HepG2 (cell line): ENCODE measurements around the gene DMXL1. TPM values are rescaled to one million over a fixed set of nuclear protein-coding genes. Genes with fewer than 3 reads are reported as not detected.

Experiments
- ATAC-seq: fragments of 200-7000 bp; cut with Tn5 transposase; 3 replicates; pipeline ENCODE4 v1.9.1; 2020; ENCODE audit warnings: mild to moderate bottlenecking, moderate library complexity
- BruUV-seq: library from RNA; stranded (reverse); fragments of 400-500 nt; replicated peaks from 2 replicates; lab custom pipeline; 2021; lab: Mats Ljungman, UMichigan
- CTCF ChIA-PET: fragments of 300-600 bp; formaldehyde crosslinking; extraction: SDS; loops from one replicate; lab custom pipeline; 2021; ENCODE audit warnings: low total read pairs, inconsistent platforms, low intra/inter-chr PET ratio; lab: Yijun Ruan, JAX
- POLR2A ChIA-PET: fragments of 350-600 bp; sonication (Branson Sonifier 250); formaldehyde crosslinking; loops from one replicate; lab custom pipeline; 2020; ENCODE audit warnings: antibody characterized with exemption, inconsistent platforms; lab: Yijun Ruan, JAX
- DNase-seq: peaks from one replicate; pipeline ENCODE4 v3.0.0-alpha.2; 2015; ENCODE audit warnings: low spot score
- FAIRE-seq: peaks from 3 replicates; lab custom pipeline; 2011; peaks lifted over from hg19 to GRCh38; lab: Jason Lieb, UNC
- H2AFZ ChIP-seq: one replicate; pipeline ENCODE4 v1.6.1; 2011; ENCODE audit warnings: low read length, inconsistent platforms
- H3K27ac ChIP-seq: fragments of 300-600 bp; 3 replicates; pipeline ENCODE4 v1.8.0; 2011; ENCODE audit warnings: mixed run types, mild to moderate bottlenecking, mixed read lengths, low read length, inconsistent platforms; ENCODE audit not compliant: insufficient read depth; ENCODE audit errors: extremely low read length
- H3K27me3 ChIP-seq, 2 experiments: fragments of 200-600 bp in 1 of 2; 2 replicates in 1 of 2; 3 replicates in 1 of 2; pipeline versions ENCODE4 v1.6.0 to v1.8.0; 2011; ENCODE audit warnings: low read length in 2 of 2, mild to moderate bottlenecking in 2 of 2, moderate library complexity in 2 of 2, inconsistent platforms in 1 of 2; ENCODE audit not compliant: insufficient read depth in 2 of 2, control insufficient read depth in 1 of 2
- H3K36me3 ChIP-seq, 2 experiments: fragments of 200-600 bp in 1 of 2; replicated peaks in 1 of 2; 2 replicates in 1 of 2; 3 replicates in 1 of 2; pipeline versions ENCODE4 v1.5.1 to v1.8.0; 2011; ENCODE audit warnings: low read length in 2 of 2, inconsistent platforms in 1 of 2; ENCODE audit not compliant: insufficient read depth in 2 of 2, control insufficient read depth in 1 of 2
- H3K4me1 ChIP-seq: 2 replicates; pipeline ENCODE4 v1.5.1; 2012; ENCODE audit warnings: low read length, inconsistent platforms; ENCODE audit not compliant: insufficient read depth
- H3K4me2 ChIP-seq: 2 replicates; pipeline ENCODE4 v1.6.0; 2011; ENCODE audit warnings: low read depth, low read length, inconsistent platforms
- H3K4me3 ChIP-seq, 3 experiments: fragments of 200-600 bp in 1 of 3; sonication (generic), shearing (Covaris generic) in 1 of 3; replicated peaks in 1 of 3; 2 replicates each; pipeline ENCODE4 v1.5.1; 2011 to 2016; ENCODE audit warnings: low read length in 3 of 3, inconsistent platforms in 2 of 3, low read depth in 2 of 3, mild to moderate bottlenecking in 2 of 3, control low read depth in 1 of 3, mixed read lengths in 1 of 3; ENCODE audit not compliant: insufficient read depth in 1 of 3
- H3K79me2 ChIP-seq: one replicate; pipeline ENCODE4 v1.6.1; 2011; ENCODE audit warnings: low read length, inconsistent platforms; ENCODE audit not compliant: insufficient read depth
- H3K9ac ChIP-seq: 2 replicates; pipeline ENCODE4 v1.6.0; 2011; ENCODE audit warnings: mild to moderate bottlenecking, low read depth, low read length, inconsistent platforms; ENCODE audit not compliant: insufficient read depth
- H3K9me3 ChIP-seq: 2 replicates; pipeline ENCODE4 v1.5.1; 2012; ENCODE audit warnings: mild to moderate bottlenecking, low read length
- H4K20me1 ChIP-seq: 2 replicates; pipeline ENCODE4 v1.6.0; 2011; ENCODE audit warnings: inconsistent platforms, mild to moderate bottlenecking, low read length, moderate library complexity; ENCODE audit not compliant: insufficient read depth
- ARID2 ChIP-seq: sonication (generic); formaldehyde crosslinking; IDR thresholded peaks from 2 replicates; pipeline ENCODE4 v1.8.1; 2022; ENCODE audit warnings: mild to moderate bottlenecking, missing genetic modification reagents, borderline replicate concordance
- EZH2 ChIP-seq: conservative IDR thresholded peaks from 2 replicates; pipeline ENCODE4 v1.6.1; 2012; ENCODE audit warnings: mild to moderate bottlenecking, low read depth, low read length, moderate library complexity
- PAX8 ChIP-seq: sonication (generic); formaldehyde crosslinking; IDR thresholded peaks from 2 replicates; pipeline ENCODE4 v1.8.0; 2022; ENCODE audit warnings: mild to moderate bottlenecking, missing genetic modification reagents, borderline replicate concordance
- RNF2 ChIP-seq: fragments of 450-650 bp; conservative IDR thresholded peaks from 2 replicates; pipeline ENCODE4 v1.6.1; 2016; ENCODE audit warnings: low read depth
- SMC3 ChIP-seq: IDR thresholded peaks from 2 replicates; pipeline ENCODE4 v1.6.1; 2011; ENCODE audit warnings: low read length, improper control_type of control experiment
- ZNF205 ChIP-seq: IDR thresholded peaks from 2 replicates; pipeline ENCODE4 v1.6.1; 2018; ENCODE audit warnings: missing biosample characterization, missing genetic modification reagents
- ZNF232 ChIP-seq: sonication (generic); formaldehyde crosslinking; IDR thresholded peaks from 2 replicates; pipeline ENCODE4 v1.4.0; 2020; ENCODE audit warnings: missing genetic modification reagents, borderline replicate concordance
- ZNF839 ChIP-seq: sonication (generic); formaldehyde crosslinking; IDR thresholded peaks from 2 replicates; pipeline ENCODE4 v1.4.0; 2020; ENCODE audit warnings: missing genetic modification reagents, mild to moderate bottlenecking, borderline replicate concordance
- ZNF879 ChIP-seq: sonication (generic); formaldehyde crosslinking; IDR thresholded peaks from 2 replicates; pipeline ENCODE4 v1.8.1; 2023; ENCODE audit warnings: missing genetic modification reagents
- WGBS: methylation state at CpG from one replicate; pipeline ENCODE4 v1.1.6; 2017; ENCODE audit warnings: low lambda C conversion rate; 5-methylcytosine and 5-hydroxymethylcytosine counted together
- in situ Hi-C: cut with HindIII; loops from 2 replicates; pipeline ENCODE4 v1.10.0; 2017; ENCODE audit warnings: low pct_unique_long_range_greater_than_20kb; ENCODE audit not compliant: extremely low pct_ligation_motif_present
- intact Hi-C: fragments of 100-400 bp; cut with micrococcal nuclease; formaldehyde crosslinking; loops from one replicate; pipeline ENCODE4 v1.10.0; 2022; ENCODE audit not compliant: unreplicated experiment
- polyA plus RNA-seq, 8 experiments: library from polyadenylated mRNA; depleted of rRNA in 3 of 8; stranded (reverse) in 7 of 8; unstranded in 1 of 8; fragments of >200 nt; fragmentation: Illumina TruSeq in 4 of 8; extraction: Trizol in 4 of 8; gene quantifications; 2 replicates each; pipeline versions ENCODE4 v1.2.1 to v1.2.3, GENCODE V29; 2011 to 2016; ENCODE audit warnings: low read depth in 4 of 8, missing spikeins in 1 of 8, mixed read lengths in 1 of 8; ENCODE audit not compliant: insufficient read depth in 1 of 8
- total RNA-seq, 5 experiments: library from RNA; depleted of rRNA; stranded (reverse); fragments of >200 nt; fragmentation: Illumina TruSeq; extraction: Trizol; gene quantifications; 2 replicates each; pipeline ENCODE4 v1.2.3, GENCODE V29; 2016; ENCODE audit warnings: low read depth in 1 of 5
- TF ChIP-seq, protein P1 (sequence below): sonication (generic); formaldehyde crosslinking; IDR thresholded peaks from 2 replicates; pipeline ENCODE4 v1.4.0; 2020; ENCODE audit warnings: missing genetic modification reagents, borderline replicate concordance
- TF ChIP-seq, protein P2 (sequence below): sonication (generic); formaldehyde crosslinking; IDR thresholded peaks from 2 replicates; pipeline ENCODE4 v1.4.0; 2020; ENCODE audit warnings: missing genetic modification reagents, borderline replicate concordance
- TF ChIP-seq, protein P3 (sequence below): sonication (generic); formaldehyde crosslinking; IDR thresholded peaks from 2 replicates; pipeline ENCODE4 v1.5.1; 2020; ENCODE audit warnings: missing genetic modification reagents, mild to moderate bottlenecking, borderline replicate concordance

DMXL1 gene
- total and polyA plus RNA-seq, 2 of the 13 experiments (the other 11 are each of a cell fraction or from before 2014, with no cell fraction given), result 6.9 to 18.6 TPM

DNA sequence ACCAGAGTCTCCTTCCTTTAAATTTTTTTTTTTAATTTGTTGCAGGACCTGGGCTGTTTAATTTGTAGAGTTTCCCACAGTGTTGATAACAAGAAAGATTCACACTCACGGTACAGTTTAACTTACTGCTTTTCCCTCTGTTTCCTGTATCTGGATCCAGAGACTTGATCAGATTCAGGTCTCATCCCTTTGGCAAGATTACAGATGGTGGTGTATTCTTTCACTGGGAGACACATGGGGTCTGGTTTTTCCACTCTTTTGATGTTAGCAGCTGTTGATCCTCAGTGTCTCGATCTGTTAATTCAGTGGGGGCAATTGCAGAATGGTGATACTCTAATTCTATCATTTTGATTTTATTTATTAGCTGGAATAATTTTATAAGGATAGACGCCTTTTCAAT lies 209.5 kb downstream of the DMXL1 start:
- FAIRE-seq, result no peak
- H3K4me2 ChIP-seq, result no peak overlapping the region
- ATAC-seq, result no peak
- H3K4me1 ChIP-seq, result 0 out of 2 replicates have a peak, but pooled peaks cover 6% of the 10 kb centered on the region
- intact Hi-C loops, result no loop called here
- H3K9me3 ChIP-seq, result no peaks in the 10 kb centered on the region
- H3K9ac ChIP-seq, result no peak overlapping the region
- no peak overlapping the region for H2AFZ ChIP-seq
- 94% methylated on average over 3 of the region's 3 CpGs for WGBS
- no peak for DNase-seq
- no peaks in the 10 kb centered on the region; a peak in 1 of 5 replicates for H3K36me3 ChIP-seq
- POLR2A ChIA-PET, result interaction anchor here (1.8 kb wide), 1 partner anchor 12 kb away, joined by 7 read pairs; no protein-coding TSS in a partner anchor
- no peaks in the 10 kb centered on the region for H4K20me1 ChIP-seq
- no peaks in the 10 kb centered on the region for H3K79me2 ChIP-seq
- no TSS peak for BruUV-seq
- H3K4me3 ChIP-seq, result no peak overlapping the region
- H3K27me3 ChIP-seq, result no peaks in the 10 kb centered on the region
- CTCF ChIA-PET, result no interaction called here
- H3K27ac ChIP-seq, result no peak overlapping the region
- in situ Hi-C loops, result no loop called here
- TF ChIP-seq SMC3, result no peak
- TF ChIP-seq ZNF879 (CRISPR knock-in tag), result no peak
- TF ChIP-seq EZH2, result no peak
- no peak for TF ChIP-seq ZNF205 (CRISPR knock-in tag)
- TF ChIP-seq RNF2, result no peak
- TF ChIP-seq ZNF232 (CRISPR knock-in tag), result no peak
- TF ChIP-seq ARID2 (CRISPR knock-in tag), result no peak
- TF ChIP-seq ZNF839, result no peak
- TF ChIP-seq, protein P1, sequence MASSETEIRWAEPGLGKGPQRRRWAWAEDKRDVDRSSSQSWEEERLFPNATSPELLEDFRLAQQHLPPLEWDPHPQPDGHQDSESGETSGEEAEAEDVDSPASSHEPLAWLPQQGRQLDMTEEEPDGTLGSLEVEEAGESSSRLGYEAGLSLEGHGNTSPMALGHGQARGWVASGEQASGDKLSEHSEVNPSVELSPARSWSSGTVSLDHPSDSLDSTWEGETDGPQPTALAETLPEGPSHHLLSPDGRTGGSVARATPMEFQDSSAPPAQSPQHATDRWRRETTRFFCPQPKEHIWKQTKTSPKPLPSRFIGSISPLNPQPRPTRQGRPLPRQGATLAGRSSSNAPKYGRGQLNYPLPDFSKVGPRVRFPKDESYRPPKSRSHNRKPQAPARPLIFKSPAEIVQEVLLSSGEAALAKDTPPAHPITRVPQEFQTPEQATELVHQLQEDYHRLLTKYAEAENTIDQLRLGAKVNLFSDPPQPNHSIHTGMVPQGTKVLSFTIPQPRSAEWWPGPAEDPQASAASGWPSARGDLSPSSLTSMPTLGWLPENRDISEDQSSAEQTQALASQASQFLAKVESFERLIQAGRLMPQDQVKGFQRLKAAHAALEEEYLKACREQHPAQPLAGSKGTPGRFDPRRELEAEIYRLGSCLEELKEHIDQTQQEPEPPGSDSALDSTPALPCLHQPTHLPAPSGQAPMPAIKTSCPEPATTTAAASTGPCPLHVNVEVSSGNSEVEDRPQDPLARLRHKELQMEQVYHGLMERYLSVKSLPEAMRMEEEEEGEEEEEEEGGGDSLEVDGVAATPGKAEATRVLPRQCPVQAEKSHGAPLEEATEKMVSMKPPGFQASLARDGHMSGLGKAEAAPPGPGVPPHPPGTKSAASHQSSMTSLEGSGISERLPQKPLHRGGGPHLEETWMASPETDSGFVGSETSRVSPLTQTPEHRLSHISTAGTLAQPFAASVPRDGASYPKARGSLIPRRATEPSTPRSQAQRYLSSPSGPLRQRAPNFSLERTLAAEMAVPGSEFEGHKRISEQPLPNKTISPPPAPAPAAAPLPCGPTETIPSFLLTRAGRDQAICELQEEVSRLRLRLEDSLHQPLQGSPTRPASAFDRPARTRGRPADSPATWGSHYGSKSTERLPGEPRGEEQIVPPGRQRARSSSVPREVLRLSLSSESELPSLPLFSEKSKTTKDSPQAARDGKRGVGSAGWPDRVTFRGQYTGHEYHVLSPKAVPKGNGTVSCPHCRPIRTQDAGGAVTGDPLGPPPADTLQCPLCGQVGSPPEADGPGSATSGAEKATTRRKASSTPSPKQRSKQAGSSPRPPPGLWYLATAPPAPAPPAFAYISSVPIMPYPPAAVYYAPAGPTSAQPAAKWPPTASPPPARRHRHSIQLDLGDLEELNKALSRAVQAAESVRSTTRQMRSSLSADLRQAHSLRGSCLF (CRISPR knock-in tag), result no peak
- TF ChIP-seq, protein P2, sequence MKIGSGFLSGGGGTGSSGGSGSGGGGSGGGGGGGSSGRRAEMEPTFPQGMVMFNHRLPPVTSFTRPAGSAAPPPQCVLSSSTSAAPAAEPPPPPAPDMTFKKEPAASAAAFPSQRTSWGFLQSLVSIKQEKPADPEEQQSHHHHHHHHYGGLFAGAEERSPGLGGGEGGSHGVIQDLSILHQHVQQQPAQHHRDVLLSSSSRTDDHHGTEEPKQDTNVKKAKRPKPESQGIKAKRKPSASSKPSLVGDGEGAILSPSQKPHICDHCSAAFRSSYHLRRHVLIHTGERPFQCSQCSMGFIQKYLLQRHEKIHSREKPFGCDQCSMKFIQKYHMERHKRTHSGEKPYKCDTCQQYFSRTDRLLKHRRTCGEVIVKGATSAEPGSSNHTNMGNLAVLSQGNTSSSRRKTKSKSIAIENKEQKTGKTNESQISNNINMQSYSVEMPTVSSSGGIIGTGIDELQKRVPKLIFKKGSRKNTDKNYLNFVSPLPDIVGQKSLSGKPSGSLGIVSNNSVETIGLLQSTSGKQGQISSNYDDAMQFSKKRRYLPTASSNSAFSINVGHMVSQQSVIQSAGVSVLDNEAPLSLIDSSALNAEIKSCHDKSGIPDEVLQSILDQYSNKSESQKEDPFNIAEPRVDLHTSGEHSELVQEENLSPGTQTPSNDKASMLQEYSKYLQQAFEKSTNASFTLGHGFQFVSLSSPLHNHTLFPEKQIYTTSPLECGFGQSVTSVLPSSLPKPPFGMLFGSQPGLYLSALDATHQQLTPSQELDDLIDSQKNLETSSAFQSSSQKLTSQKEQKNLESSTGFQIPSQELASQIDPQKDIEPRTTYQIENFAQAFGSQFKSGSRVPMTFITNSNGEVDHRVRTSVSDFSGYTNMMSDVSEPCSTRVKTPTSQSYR (CRISPR knock-in tag), result no peak
- TF ChIP-seq, protein P3, sequence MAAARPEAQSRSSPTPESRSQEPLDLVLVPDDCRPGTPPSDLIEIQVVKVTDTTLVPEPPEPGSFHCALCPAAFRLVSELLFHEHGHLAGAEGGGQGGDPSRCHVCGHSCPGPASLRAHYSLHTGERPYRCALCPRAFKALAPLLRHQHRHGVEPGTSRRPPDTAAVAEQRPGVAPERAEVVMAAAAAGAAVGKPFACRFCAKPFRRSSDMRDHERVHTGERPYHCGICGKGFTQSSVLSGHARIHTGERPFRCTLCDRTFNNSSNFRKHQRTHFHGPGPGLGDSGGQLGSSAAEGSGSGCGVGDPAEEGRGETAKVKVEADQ (CRISPR knock-in tag), result no peak
- no peak for TF ChIP-seq PAX8 (CRISPR knock-in tag)
